Stimulated activated CD8-positive, alpha-beta memory T cell treated with anti-CD3 and anti-CD28 coated beads, Interleukin-7, amount 100 ng/mL, for 1 hour (primary cell): ENCODE data around the gene SEC61G.

Experiments
- DNase-seq, 2 donors: peaks; one replicate each; pipeline ENCODE4 v3.0.0-alpha.2; 2020; ENCODE audit warnings: low read depth in 2 of 2

SEC61G gene

DNA sequence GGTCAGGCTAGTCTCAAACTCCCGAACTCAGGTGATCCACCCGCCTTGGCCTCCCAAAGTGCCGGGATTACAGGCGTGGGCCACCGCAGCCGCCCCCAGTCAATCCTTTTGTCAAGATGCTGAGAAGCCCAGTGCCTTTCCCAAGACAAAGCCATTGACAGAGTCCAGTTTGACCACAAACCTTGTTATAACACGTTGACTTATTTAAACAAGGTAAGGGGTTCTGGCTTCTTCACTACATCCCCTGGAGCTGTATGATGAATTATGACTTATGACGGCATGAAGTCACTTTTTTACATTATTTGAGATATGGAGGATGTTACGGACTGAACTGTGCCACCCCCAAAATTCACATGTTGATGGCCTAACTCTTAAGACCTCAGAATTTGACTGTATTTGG, 5.8 kb upstream of the SEC61G start:
- DNase-seq, result no peak

DNA sequence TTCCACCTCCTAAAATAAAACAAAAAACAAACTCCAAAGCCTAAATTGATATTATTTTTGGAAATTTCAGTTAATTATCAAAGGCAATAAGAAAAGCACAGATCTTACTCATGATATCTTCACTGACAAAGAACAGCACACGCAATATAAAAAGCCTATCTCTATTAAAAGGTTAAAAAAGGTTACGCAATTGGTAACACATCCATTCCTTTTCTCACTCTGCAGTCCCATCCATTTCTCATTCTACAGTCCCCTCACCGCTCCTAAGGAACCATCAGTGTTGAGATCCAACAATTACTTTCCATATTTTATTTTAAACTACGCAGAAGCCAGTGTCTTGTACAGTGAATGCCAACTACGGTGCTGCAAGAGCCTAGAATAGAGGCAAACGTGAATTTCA, 1.3 kb downstream of the SEC61G start:
- DNase-seq, result no peak

DNA sequence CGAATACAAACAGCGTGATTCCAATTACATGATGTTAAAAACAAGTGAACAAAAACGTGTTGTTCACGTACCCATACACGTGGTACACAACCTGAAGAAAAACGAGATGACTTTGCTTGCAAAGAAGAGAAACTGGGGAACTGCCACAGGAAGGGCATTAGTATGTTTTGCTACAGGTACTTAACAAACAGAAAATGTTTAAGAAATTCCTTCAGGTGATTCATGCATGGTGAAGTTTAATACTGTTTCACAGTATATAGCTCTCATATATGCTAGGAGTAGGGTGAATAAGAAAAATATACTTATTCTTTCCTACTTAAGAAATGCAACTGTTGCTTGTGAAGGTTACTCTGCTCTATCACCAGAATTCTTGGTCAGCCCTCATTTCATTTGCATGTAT, 9.8 kb downstream of the SEC61G start:
- no peak for DNase-seq

DNA sequence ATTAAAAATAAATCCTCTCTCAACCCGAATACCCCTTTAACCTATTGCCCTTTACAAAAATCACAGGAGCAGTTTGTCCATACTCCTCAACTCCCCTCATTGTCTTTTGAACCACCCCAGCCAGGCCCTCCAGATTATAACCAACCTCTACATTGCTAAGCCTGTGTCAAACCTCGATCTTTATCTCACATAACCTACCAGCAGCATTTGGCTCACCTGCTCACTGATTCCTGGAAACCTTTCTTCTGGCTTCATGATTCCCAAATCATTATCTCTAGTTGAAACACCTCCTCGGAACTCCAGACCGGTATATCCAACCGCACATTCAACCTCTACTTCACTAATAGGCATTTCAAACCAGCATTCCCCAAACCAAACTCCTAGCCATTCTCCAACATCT, 11.8 kb downstream of the SEC61G start:
- no peak for DNase-seq

DNA sequence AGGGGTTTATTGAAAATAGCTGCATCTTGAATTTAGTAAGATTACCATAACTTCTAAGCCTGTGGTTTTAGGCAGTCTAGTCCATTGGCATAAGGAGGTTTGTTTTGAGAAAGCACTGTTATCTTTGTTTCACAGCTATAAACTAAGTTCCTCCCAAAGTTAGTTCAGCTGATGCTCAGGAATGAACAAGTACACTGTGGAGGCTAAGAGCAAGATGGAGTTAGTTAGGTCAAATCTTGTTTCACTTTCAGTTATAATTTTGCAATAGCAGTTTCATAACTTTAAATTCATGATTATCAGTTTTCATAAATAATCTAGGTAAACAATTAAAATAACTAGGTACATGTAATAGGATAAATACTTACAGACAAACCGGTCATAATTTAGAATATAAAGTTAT, 15.4 kb downstream of the SEC61G start:
- no peak for DNase-seq

DNA sequence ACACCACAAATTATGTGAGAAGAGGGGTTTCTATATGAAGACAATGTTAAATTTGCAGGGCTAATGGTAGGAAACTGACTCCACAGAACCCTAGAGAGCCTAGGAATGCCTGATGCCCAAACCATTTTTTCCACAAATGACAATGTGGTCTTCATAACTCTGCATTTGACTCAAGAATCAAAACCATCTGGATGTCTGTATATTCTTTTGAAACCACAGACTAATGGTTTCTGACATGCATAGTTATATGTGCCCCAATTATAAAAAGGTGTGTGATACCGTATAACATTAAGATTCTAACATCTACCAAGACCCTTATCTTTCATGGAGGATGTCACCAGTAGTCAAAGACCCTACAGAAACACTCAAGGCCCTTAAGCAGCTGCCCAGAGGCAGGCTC, 20.3 kb downstream of the SEC61G start:
- no peak for DNase-seq

DNA sequence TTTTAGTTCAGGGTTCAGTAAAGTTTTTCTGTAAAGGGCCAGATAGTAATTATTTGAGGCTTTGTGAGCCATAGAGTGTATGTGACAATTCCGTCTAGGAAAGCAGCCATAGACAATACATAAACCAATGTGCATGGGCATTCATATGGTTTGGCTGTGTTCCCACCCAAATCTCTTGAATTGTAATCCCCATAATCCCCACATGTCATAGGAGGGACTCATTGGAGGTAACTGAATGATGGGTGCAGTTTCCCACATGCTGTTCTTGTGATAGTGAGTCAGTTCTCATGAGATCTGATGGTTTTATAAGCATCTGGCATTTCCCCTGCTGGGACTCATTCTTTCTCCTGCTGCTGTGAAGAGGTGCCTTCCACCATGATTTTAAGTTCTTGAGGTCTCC, 29.9 kb downstream of the SEC61G start:
- no peak for DNase-seq

DNA sequence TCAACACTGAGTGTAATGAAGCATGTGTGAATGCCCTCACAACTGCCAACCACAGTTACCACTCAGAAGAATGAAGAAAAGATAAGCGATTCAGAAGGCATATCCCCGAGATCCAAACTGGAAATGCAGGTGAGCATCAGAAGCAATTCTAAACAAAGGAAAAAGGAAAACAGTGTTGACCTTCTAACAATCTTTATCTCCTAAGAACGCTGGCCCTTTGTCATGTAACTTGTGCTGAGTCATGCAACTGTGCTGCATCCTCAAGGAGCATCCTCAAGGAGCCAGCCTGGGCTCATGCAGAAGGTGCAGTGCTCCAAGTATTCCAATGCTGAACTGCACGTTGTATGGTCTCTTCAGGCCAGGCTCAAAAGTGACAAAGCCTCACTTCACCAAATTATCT, 30.6 kb downstream of the SEC61G start:
- no peak for DNase-seq

DNA sequence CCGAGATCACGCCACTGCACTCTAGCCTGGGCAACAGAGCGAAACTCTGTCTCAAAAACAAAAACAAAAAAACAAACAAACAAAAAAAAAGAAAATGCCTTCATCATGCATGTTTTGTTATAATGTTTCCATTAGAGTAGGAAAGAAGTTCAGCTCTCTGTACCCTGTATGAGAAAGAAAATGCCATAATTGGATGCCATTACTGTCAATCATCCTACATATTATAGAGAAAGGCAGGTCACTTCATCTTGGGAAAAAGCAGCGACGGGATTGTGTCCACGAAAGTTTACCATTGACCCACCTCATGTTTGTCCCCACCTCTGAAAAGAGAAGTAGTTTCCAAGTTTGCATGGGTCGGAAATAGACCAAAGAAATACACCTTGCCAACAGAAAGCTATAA, 33.8 kb downstream of the SEC61G start:
- no peak for DNase-seq

DNA sequence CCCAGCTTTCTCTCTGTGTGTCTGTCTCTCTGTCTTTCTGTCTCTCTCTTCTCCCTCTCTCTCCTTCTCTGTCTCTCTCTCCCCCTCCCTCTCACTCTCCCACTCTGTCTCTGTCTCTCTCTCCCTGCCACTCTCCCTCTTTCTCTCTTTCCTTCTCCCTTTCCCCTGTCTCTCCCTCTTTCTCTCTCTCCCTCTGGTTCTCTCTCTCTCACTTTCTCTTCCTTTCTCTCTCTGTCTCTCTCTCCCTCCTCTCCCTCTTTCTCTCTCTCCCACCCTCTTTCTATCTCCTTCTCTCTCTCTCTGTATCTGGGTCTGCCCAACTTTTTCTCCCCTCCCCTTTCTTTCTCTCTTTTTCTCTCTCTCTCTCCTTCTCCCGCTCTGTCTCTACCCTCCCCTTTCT, 36.5 kb downstream of the SEC61G start:
- DNase-seq, result no peak

DNA sequence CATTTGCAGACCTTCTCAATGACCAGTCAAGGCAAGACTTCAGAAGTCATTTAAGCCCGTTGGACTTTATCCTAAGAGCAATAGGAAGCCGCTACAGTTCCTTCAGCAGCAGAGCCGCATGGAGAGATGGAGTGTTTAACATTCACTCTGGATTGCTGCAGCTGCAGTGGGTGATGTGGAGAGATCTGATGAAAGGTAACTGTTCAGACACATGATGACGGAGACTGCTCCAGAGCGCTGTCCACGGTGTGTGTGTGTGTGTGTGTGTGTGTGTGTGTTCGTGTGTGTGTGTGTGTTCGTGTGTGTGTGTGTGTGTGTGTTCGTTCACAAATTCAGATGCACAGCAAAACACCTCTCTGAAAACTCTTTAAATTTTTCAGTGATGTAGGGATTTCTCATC, 37.0 kb downstream of the SEC61G start:
- DNase-seq, result no peak

DNA sequence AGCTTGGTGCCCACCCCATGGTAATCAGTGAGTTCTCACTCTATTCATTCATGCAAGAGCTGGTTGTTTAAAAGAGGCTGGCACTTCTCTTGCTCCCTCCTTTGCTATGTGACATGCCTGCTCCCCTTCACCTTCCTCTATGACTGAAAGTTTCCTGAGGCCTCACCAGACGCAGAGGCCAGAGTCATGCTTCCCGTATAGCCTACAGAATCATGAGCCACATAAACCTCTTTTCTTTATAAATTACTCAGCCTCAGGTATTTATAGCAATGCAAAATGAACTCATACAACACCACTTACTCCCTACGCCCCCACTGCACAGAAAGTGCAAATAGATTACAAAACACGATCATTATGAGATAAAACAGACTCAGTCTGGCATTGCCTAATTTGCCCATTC, 39.0 kb downstream of the SEC61G start:
- no peak for DNase-seq

DNA sequence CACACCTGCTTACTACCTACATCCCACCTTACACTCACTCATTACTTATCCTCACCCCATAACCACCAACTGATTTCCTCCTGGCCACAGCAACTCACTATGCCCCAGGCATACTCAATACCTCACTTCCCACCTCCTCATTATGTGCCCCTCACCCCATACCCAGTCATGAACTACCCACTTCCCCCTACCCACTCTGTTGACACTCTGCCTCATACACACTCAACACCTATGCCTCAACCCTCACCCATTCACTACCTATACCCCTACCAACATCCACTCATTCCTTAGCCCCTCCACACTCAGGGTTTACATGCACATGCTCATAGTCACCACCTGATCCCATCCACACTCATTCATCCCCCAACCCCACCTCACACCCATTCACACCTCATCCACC, 39.6 kb downstream of the SEC61G start:
- no peak for DNase-seq

DNA sequence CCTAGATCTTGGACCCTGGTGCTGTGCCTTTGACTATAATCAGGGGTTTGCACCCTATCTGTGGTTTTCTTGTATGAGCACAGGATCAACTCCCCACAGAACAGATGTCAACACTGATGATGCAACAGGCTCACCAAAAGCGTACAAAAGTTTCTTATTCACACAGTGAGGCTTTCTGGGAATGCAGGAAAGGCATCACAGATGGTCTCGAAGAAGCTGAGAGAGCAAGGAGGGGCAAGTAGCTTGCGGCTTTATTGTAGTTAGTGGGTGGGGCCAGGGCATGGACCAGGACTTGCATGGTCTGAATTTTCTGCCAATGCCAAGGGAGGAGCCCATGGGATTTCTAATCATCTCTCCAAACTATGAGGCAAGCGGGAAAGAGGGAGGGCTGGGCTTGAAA, 46.2 kb downstream of the SEC61G start:
- no peak for DNase-seq

DNA sequence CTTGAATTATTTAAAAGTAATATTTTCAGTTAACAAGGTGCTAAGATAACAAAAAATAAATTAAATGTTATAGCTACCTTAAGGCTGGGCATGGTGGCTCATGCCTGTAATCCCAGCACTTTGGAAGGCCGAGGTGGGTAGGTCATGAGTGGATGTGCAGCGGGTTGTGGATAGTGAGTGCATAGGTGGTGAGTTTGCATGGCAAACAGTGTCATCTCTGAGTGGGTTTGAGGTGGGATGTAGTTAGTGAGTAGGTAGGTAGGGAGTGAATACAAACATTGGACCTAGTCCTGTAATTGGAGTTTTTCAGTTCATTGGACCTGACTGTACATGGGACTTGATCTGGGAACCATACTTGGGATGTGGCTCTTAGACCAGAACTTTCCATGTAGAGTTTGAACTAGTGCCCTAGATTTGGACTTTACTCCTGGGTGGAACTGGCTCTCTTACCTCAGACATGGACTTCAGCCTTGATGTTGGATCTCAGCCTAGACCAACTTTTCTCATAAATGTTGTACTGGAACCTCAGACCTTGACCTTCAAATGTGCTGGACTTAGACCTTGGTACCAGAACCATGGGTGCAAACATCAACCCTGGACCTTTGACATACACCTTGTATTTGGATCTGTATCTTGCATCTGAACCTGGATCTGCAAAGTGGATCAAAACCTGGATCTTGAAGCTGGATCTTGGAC, 47.0 kb downstream of the SEC61G start:
- no peak for DNase-seq

DNA sequence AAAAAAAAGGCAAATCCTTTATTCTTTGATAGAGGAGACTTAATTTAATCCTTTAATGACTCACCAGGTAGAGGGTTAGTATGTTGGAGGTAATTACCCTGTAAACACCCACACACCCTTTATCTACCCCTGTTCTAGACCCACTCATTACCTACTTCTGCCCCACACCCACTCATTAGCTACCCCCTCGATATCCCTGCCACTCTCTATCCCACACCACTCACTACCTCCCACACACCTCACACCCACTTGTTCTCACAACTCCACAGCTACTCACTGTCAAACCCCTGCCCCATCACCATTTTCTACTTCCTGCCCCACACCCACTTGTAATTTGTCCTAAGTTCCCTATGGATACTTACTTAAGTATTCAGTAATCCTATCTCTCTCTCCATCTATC, 49.7 kb downstream of the SEC61G start:
- DNase-seq, result no peak

DNA sequence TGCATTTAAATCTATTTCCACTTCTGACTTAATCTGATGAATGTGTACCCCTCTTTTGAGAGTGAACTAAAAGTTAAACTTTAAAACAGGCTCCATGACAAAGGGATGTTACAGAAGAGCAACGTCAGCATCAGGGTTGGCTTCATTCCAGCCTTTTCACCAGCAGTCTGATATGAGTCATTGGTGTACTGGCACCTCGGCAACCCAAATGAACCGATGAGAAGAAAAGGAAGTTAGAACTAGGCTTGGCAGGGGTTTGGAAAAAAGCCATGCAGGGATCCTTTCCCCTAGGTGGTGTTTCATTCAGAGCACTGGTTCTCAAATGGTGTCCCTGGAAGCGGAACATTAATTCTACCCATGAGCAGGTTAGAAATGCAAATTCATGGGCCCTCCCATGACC, 53.6 kb downstream of the SEC61G start:
- no peak for DNase-seq

DNA sequence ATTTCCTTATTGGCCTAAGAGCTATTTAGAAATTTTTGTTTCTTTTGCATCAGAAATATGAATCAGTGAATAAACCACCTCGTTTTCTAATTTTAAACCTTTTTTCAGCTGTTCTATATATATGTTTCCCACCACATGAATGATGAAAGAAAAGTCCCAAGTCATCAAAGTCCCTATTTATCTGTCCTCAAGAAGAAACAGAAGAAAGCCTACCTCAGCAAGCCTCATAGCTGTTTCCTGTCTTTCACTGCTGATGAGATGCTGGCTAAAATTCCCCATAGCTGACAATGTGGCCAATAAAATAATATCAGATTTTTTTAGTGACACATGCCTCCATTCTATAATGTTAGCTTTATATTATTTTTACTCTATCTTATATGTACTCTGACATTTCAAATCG, 54.2 kb downstream of the SEC61G start:
- no peak for DNase-seq
